ENCODE results near the gene MITF.
"Not testable (repeated sequence)": the region's sequence is repeated elsewhere in the genome, so short reads cannot be mapped to it uniquely, and the experiment has no call there.

MITF gene

DNA sequence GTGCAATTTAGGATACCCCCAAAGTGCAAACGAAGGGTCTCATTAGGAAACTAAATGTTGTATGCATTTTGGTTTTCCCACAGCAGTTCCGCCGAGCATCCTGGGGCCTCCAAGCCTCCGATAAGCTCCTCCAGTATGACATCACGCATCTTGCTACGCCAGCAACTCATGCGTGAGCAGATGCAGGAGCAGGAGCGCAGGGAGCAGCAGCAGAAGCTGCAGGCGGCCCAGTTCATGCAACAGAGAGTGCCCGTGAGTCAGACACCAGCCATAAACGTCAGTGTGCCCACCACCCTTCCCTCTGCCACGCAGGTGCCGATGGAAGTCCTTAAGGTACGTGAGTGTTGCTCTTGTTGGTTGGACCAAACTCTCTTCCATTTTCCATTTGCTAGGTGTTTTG, 139.8 kb downstream of the MITF start:
- DNase-seq: no peak

- DNase-seq: no peak
Measured at GRCh38 chr3:69880069-69880640, 140.9 kb downstream of the MITF start.

DNA sequence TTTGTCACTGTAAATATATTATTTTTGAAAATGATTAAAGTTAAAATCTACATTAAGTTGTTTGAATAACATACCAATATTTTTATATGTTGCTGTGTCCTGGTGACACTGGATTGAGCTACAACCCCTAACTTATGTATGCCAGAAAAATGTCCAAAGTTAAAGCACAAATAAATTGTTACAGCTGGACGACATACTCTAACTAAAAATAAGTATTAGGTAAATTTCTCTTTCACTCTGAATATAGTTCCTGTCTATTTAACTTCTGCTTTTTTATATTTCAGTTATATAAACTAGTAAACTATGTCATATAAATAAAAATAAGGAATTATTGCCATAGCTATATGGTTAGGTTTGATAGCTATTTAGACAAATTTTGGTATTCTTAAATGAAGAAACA, 141.8 kb downstream of the MITF start:
- DNase-seq: no peak

GRCh38 chr3:69881756-69882428, 142.6 kb downstream of the MITF start:
- DNase-seq: no peak

GRCh38 chr3:69882560-69882959, 143.3 kb downstream of the MITF start:
- DNase-seq: no peak

DNA sequence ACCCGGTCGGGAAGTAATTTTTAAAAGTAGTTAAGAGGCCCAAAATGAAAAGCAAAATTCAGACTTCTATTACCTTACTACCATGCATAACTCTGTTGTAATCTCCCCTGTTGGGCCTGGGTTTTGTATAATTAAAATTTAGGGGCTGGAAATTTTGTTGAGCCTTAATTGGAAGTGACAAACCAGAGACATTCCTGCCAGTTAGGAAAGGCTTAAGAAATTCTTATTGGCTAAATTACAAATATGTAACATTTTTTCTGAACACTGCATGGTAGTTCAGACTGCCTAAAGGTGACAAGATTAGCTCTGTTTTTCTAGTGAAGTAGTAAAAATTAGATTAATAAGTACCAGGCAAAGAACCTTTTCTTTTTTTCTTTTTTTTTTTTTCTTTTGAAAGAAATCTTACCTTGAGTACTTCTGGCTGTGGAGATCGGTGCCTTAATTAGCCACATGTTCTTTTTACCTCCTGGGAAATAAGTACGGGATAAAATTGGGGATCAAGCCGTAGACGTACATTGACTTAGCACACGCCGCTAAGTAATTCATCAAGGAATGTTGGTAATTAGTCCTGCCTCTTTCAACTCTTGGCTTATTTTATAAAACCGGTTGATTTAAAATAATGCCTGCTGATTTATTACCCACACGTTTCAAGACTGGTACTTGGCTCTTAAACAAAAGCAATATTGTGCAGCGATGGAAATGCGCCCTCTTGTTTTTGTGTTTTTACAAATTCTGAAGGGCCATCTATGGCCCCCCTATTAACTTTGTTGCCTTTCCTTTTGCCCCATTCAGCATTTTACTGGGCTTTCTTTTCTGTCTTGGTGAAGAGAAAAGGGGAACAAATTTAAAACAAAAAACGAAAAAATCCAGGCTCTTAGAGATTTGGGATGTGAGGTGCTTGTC, 149.0 kb downstream of the MITF start:
- no peak for DNase-seq

DNA sequence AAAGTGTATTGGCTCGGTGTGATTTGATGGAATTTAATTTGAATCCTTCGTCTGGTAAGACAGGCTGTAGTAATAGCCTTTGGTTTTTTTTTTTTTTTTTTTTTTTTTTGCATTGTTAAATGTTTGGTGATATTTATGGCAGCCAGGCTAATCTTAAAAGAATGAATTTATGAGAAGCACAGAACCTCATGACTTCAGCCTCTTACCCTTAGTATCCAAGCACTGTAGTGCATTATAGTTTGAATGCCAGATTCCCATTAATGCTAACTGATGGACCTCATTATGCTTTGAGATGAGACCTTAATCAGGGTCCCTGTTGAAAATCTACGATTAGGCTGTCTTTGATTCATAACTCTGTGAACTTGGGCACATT, 149.7 kb downstream of the MITF start:
- DNase-seq: no peak

DNA sequence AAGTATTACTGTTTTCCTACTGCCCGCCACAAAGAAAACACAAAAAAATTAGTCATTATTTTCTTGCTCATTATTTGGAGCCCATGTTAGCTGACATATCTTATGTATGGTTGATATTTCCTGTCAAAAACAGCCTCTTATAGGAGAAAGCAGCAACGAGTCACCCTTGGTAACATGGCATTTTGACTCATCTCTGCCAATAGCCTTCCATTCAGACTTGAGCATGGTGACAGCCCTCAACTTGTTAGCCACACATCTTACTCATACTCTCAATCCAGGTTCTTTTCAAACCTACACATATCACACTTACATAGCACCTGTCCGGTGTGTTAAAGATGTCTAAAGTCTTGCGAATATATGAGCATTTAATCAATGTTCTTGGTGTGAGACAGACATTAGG, 150.8 kb downstream of the MITF start:
- DNase-seq: no peak

DNA sequence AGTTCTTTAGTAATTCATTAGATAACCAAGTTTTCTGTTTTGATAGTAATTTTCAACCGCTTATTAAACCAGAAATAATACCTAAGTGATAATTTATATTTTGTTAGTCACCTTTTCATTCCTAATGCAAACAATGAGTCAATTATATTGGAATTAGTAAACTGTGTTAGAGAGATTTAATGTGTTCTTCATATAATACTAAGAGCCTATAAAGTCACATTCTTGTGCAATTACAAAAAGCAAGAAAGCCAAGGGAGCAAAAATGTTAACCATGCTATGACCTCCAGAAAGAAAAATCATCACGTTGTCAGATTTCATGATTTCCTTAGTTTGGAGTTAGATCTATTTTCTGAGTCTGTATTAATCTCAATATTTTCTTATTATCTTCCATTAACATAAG, 151.4 kb downstream of the MITF start:
- no peak for DNase-seq

DNA sequence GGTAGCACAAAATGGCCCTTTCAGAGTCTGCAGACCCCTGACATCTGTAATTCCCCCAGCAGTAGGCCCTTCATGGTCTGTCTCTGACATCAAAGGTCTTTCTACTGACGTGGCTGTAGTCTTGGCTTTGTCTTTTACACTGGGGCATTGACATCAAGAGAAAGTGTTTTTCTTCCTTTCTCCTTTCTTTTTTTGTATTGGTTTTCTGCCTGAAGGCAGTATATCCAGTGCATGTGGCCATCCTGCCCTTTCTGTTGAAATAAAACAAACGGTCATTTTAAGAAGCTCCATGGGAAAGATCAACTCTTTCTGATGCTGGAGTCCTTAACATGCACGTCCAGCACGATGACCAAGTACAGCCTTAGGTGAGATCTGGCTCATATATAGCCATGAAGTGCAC, 153.4 kb downstream of the MITF start:
- no peak for DNase-seq

DNA sequence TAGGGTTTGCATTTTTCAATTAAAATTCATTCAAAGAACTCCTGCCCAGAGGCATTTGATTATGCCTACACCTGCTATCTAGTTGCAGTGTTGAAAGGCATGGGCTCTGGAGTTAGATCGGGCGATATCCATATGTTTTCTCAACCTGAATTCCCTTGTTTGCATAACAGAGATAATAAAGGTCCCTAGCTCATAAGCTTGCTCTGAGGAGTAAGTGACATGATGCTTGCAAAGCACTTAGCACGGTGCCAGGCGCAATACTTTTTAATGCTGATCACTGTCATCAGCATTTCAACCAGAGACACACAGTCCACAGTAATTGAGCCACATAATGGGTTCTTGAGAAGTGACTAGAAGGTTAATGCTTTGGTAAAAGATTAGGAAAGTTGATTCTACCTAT, 154.0 kb downstream of the MITF start:
- DNase-seq: no peak

DNA sequence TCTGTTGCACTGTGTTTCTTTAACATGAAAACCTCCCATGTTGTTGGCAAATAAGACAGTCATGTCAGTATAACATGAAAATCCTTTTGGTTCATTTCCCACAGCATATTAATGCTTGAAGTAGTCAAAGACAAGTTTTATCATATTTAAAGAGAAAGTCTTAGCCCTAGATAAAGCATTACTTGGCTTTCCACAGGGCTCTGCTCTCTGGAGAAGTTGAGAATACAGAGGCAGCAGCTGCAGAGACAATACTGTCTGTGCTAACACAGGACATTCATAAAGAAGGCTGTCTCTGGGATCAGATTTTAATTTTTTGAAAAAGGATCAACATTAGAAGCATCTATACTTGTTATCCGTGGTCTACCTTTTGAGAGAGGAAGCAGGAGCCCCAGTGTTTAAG, 156.8 kb downstream of the MITF start:
- no peak for DNase-seq

DNA sequence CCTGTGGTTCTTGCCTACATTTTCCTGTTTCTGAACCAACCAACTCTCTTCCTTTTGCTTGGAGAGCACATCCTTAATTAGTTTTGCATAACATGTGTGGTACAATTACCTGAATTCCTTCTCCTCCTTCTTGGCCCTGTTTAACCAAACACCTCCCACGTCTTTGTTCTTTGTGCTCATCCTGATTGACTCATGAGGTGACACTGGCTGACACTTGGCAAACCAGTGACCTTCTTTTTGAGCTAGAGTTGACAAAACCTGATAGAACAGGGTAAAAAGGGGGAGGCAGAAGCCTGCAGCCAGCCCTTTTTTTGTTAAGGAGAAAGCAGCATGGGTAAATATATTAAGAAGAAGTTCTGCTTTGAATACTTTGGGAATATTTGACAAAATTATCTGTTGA, 161.1 kb downstream of the MITF start:
- no peak for DNase-seq

GRCh38 chr3:69901802-69902201, 162.5 kb downstream of the MITF start:
- DNase-seq: no peak

- no peak for DNase-seq
Measured at GRCh38 chr3:69902386-69902785, 163.1 kb downstream of the MITF start.

GRCh38 chr3:69906351-69906966, 167.2 kb downstream of the MITF start:
- no peak for DNase-seq

DNA sequence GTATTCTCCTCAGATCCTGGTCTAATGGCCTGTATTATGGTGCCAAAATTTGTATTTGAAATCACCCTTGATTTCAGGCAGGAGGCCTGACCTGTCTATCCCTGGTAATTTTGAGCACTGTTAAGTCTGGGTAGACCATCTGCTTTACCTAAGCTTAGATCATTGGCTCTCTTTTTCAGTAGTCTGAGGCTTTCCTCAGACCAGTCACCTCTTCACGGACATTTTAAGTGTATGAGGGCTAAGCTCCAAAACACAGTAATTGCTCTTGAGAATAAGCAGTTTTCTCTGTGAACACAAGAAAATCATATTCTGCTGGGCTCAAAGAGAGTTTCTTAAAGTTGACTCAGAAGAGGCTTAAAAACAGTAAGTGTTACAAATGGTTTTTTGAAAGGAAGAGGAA, 168.3 kb downstream of the MITF start:
- no peak for DNase-seq

DNA sequence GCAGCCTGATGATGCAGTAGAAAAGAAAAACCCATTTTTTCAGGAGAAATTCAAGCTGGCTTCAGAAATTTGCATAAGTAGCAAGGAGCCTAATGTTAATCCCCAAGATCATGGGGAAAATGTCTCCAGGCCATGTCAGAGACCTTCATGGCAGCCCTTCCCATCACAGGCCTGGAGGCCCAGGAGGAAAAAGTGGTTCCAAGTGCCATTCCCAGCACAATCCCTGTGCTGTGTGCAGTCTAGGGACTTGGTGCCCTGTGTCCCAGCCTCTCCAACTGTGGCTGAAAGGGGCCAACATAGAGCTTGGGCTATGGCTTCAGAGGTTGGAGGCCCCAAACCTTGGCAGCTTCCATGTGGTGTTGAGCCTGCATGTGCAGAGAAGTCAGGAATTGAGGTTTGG, 170.6 kb downstream of the MITF start:
- DNase-seq: not testable (repeated sequence)

DNA sequence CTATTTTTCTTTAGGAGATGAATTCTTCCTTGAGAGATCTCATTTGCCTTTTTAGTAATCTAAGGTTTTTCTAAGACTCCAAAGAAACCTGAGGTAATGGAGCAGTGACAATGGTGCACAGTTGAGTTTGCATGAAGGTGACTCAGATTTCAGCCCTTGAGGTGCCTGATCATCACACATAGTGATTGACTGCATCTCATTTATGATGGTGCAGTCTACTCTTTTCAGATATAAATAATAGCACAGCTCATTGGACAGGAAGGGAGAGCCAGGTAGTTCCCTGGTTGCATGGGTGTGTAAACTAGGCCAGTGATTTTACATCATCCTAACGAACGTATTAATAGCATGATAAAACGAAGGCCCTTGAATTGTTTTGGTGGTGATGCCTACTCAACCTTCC, 174.2 kb downstream of the MITF start:
- DNase-seq: no peak

- no peak for DNase-seq
Measured at GRCh38 chr3:69914395-69914794, 175.1 kb downstream of the MITF start.

DNA sequence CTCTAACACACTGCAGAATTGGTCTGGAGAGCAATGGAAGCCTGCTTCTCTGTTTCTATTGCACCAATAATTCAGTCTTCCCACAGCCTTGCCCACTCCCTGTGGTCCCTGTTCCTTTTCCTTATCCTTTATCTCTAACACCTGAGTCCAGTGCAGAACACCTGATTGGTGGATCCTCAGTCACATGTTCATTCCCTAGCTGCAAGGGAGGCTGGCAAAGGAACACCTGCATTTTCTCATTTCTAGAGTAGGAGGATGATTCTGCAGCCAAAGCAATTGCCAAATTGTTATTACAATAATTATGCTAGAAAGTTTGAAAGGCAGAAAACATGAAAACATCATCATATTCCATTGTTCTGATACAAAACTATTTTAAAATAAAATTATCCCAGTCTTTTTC, 176.5 kb downstream of the MITF start:
- no peak for DNase-seq

DNA sequence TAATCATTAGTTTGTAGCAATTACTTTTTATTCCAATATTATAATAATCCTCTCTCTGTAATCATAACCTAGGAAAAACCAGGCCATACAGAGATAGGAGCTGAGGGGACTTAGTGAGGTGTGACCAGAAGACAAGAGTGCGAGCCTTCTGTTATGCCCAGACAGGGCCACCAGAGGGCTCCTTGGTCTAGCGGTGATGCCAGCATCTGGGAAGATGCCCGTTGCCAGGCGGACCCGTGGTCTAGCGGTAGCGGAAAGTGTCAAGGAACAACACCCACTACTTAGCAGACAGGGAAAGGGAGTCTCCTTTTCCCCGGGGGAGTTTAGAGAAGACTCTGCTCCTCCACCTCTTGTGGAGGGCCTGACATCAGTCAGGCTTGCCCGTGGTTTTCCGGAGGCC, 180.7 kb downstream of the MITF start:
- DNase-seq: not testable (repeated sequence)

GRCh38 chr3:69921651-69922050, 182.4 kb downstream of the MITF start:
- no peak for DNase-seq

- no peak for DNase-seq
Measured at GRCh38 chr3:69922521-69923000, 183.3 kb downstream of the MITF start.
